C4-2B (cell line): ENCODE measurements around the gene NUF2.

Experiments
- CTCF ChIP-seq: fragments of 450-650 bp; conservative IDR thresholded peaks from 2 replicates; pipeline ENCODE4 v1.5.1; 2017; ENCODE audit warnings: mild to moderate bottlenecking
- ZFX ChIP-seq: fragments of 450-650 bp; IDR thresholded peaks from 2 replicates; pipeline ENCODE4 v1.6.1; 2017

- TF ChIP-seq CTCF: no peak
- TF ChIP-seq ZFX: no peak
These were observed 14.1 kb upstream of the NUF2 start for GRCh38 chr1:163307479-163308171.
